SK-N-SH treated with all-trans-retinoic acid at 6 μM for 48 hours (cell line): ENCODE data around the gene MPDZ.

Experiments
- ATAC-seq: fragments of 200-7000 bp; cut with Tn5 transposase; 3 replicates; pipeline ENCODE4 v1.9.1; 2020; ENCODE audit warnings: mild to moderate bottlenecking, moderate library complexity
- ARNTL ChIP-seq: fragments of 450-650 bp; formaldehyde crosslinking; IDR thresholded peaks from 2 replicates; pipeline ENCODE4 v1.5.0; 2020; ENCODE audit warnings: low read depth, mild to moderate bottlenecking, moderate library complexity, borderline replicate concordance
- BACH2 ChIP-seq: fragments of 250-450 bp; sonication (Bioruptor Pico); IDR thresholded peaks from 2 replicates; pipeline ENCODE4 v1.9.0; 2021; ENCODE audit warnings: mild to moderate bottlenecking, borderline replicate concordance
- CREB5 ChIP-seq: fragments of 250-450 bp; sonication (Bioruptor Pico); IDR thresholded peaks from 2 replicates; pipeline ENCODE4 v1.5.1; 2020; ENCODE audit warnings: low read depth, mild to moderate bottlenecking, moderate library complexity
- CSDC2 ChIP-seq: fragments of 250-450 bp; sonication (Bioruptor Pico); IDR thresholded peaks from 2 replicates; pipeline ENCODE4 v1.5.0; 2020; ENCODE audit warnings: mild to moderate bottlenecking, moderate library complexity
- CSRNP3 ChIP-seq: fragments of 250-450 bp; sonication (Bioruptor Pico); IDR thresholded peaks from 2 replicates; pipeline ENCODE4 v1.5.1; 2021; ENCODE audit warnings: mild to moderate bottlenecking, moderate library complexity
- ESRRG ChIP-seq: fragments of 250-450 bp; sonication (Bioruptor Pico); IDR thresholded peaks from 2 replicates; pipeline ENCODE4 v1.6.1; 2021; ENCODE audit warnings: mild to moderate bottlenecking
- GLIS3 ChIP-seq: fragments of 250-450 bp; sonication (Bioruptor Pico); IDR thresholded peaks from 2 replicates; pipeline ENCODE4 v1.5.0; 2020; ENCODE audit warnings: mild to moderate bottlenecking, moderate library complexity
- ISL1 ChIP-seq: fragments of 250-450 bp; sonication (Bioruptor Pico); IDR thresholded peaks from 2 replicates; pipeline ENCODE4 v2.1.2; 2022; ENCODE audit warnings: mild to moderate bottlenecking, moderate library complexity
- PATZ1 ChIP-seq: fragments of 250-450 bp; sonication (Bioruptor Pico); IDR thresholded peaks from 2 replicates; pipeline ENCODE4 v1.8.0; 2020; ENCODE audit warnings: mild to moderate bottlenecking, moderate library complexity, borderline replicate concordance
- POU6F1 ChIP-seq: fragments of 250-450 bp; sonication (Bioruptor Pico); IDR thresholded peaks from 2 replicates; pipeline ENCODE4 v1.8.0; 2021; ENCODE audit warnings: low read depth, mild to moderate bottlenecking, moderate library complexity, borderline replicate concordance
- PPARA ChIP-seq: fragments of 250-450 bp; sonication (Bioruptor Pico); IDR thresholded peaks from 2 replicates; pipeline ENCODE4 v1.5.0; 2020; ENCODE audit warnings: mild to moderate bottlenecking, borderline replicate concordance
- RARB ChIP-seq: fragments of 250-450 bp; sonication (Bioruptor Pico); IDR thresholded peaks from 2 replicates; pipeline ENCODE4 v1.8.0; 2021; ENCODE audit warnings: mild to moderate bottlenecking, moderate library complexity
- SNAI2 ChIP-seq: fragments of 250-450 bp; sonication (Bioruptor Pico); IDR thresholded peaks from 2 replicates; pipeline ENCODE4 v1.5.0; 2020; ENCODE audit warnings: mild to moderate bottlenecking, moderate library complexity
- TCF4 ChIP-seq: fragments of 250-450 bp; sonication (Bioruptor Pico); IDR thresholded peaks from 2 replicates; pipeline ENCODE4 v1.8.0; 2021; ENCODE audit warnings: mild to moderate bottlenecking, moderate library complexity, borderline replicate concordance
- TOX ChIP-seq: fragments of 250-450 bp; sonication (Bioruptor Pico); IDR thresholded peaks from 2 replicates; pipeline ENCODE4 v1.8.0; 2021; ENCODE audit warnings: mild to moderate bottlenecking, moderate library complexity, borderline replicate concordance
- TSHZ2 ChIP-seq: fragments of 250-450 bp; sonication (Bioruptor Pico); IDR thresholded peaks from 2 replicates; pipeline ENCODE4 v1.5.0; 2020; ENCODE audit warnings: mild to moderate bottlenecking, moderate library complexity
- ZC3H10 ChIP-seq: fragments of 250-450 bp; sonication (Bioruptor Pico); IDR thresholded peaks from 2 replicates; pipeline ENCODE4 v1.5.1; 2021; ENCODE audit warnings: mild to moderate bottlenecking, moderate library complexity
- ZFP3 ChIP-seq: fragments of 250-450 bp; sonication (Bioruptor Pico); IDR thresholded peaks from 2 replicates; pipeline ENCODE4 v1.5.0; 2020; ENCODE audit warnings: mild to moderate bottlenecking, moderate library complexity
- ZFP30 ChIP-seq: fragments of 450-650 bp; formaldehyde crosslinking; IDR thresholded peaks from 2 replicates; pipeline ENCODE4 v1.5.0; 2022; ENCODE audit warnings: mild to moderate bottlenecking, moderate library complexity
- ZNF565 ChIP-seq: fragments of 450-650 bp; formaldehyde crosslinking; conservative IDR thresholded peaks from 2 replicates; pipeline ENCODE4 v1.5.0; 2020; ENCODE audit warnings: low read depth, mild to moderate bottlenecking, moderate library complexity
- ZNF70 ChIP-seq: fragments of 450-650 bp; formaldehyde crosslinking; IDR thresholded peaks from 2 replicates; pipeline ENCODE4 v1.5.0; 2020; ENCODE audit warnings: mild to moderate bottlenecking, moderate library complexity

The MPDZ gene

GRCh38 chr9:13295556-13295955 lies 16.1 kb upstream of the MPDZ start:
- TF ChIP-seq ZFP30 (CRISPR knock-in tag) = no peak
- TF ChIP-seq RARB (CRISPR knock-in tag) = no peak
- TF ChIP-seq BACH2 (CRISPR knock-in tag) = no peak
- no peak for TF ChIP-seq PATZ1 (CRISPR knock-in tag)
- TF ChIP-seq ZFP3 = no peak
- no peak for TF ChIP-seq TCF4
- no peak for TF ChIP-seq ESRRG (CRISPR knock-in tag)
- no peak for TF ChIP-seq PPARA (CRISPR knock-in tag)
- no peak for TF ChIP-seq ZNF565 (CRISPR knock-in tag)
- no peak for TF ChIP-seq TSHZ2 (CRISPR knock-in tag)
- TF ChIP-seq GLIS3 = no peak
- no peak for TF ChIP-seq ISL1 (CRISPR knock-in tag)
- no peak for TF ChIP-seq SNAI2
- no peak for TF ChIP-seq ZNF70 (CRISPR knock-in tag)
- no peak for TF ChIP-seq TOX (CRISPR knock-in tag)
- TF ChIP-seq ZC3H10 (CRISPR knock-in tag) = no peak

GRCh38 chr9:13292782-13293181 lies 13.3 kb upstream of the MPDZ start:
- no peak for TF ChIP-seq RARB (CRISPR knock-in tag)
- no peak for TF ChIP-seq ZFP3
- TF ChIP-seq ZC3H10 (CRISPR knock-in tag) = no peak
- no peak for TF ChIP-seq SNAI2
- no peak for TF ChIP-seq PATZ1 (CRISPR knock-in tag)
- no peak for TF ChIP-seq PPARA (CRISPR knock-in tag)
- TF ChIP-seq CSDC2 (CRISPR knock-in tag) = no peak
- TF ChIP-seq ZNF70 (CRISPR knock-in tag) = no peak
- no peak for TF ChIP-seq ESRRG (CRISPR knock-in tag)
- no peak for TF ChIP-seq CSRNP3 (CRISPR knock-in tag)
- TF ChIP-seq GLIS3 = no peak
- TF ChIP-seq ARNTL = no peak
- TF ChIP-seq POU6F1 (CRISPR knock-in tag) = no peak
- TF ChIP-seq, all 23 proteins: peak for 0
- ATAC-seq = no peak

More at GRCh38 chr9:13295556-13295955, 16.1 kb upstream of the MPDZ start:
- no peak for ATAC-seq

- no peak for ATAC-seq
Measured at GRCh38 chr9:13292158-13292557, 12.7 kb upstream of the MPDZ start.

More at GRCh38 chr9:13292158-13292557, 12.7 kb upstream of the MPDZ start:
- TF ChIP-seq TOX (CRISPR knock-in tag) = no peak
- no peak for TF ChIP-seq GLIS3
- no peak for TF ChIP-seq ESRRG (CRISPR knock-in tag)
- no peak for TF ChIP-seq TSHZ2 (CRISPR knock-in tag)
- no peak for TF ChIP-seq ZC3H10 (CRISPR knock-in tag)
- TF ChIP-seq ZFP3 = no peak
- TF ChIP-seq SNAI2 = no peak
- TF ChIP-seq CREB5 = no peak
